ENCODE results near the gene ARHGAP45. TPM values are rescaled to one million over a fixed set of nuclear protein-coding genes. Genes with fewer than 3 reads are reported as not detected.

ARHGAP45 gene
- total RNA-seq, 2 donors from 2014 or later = 37.9 to 42.6 TPM

GRCh38 chr19:1098177-1099051 lies 31.4 kb downstream of the ARHGAP45 start:
- ATAC-seq (ENCODE audit: insufficient number of reproducible peaks, low FRiP score, low read depth) = no peak
- H3K27ac ChIP-seq = peak overlapping the region; percentile 51 to 99
- H3K36me3 ChIP-seq = peaks cover under 1% of the 10 kb centered on the region
- no peak overlapping the region for H3K4me3 ChIP-seq
- H3K27me3 ChIP-seq (replicated peaks; ENCODE audit: insufficient read depth) = no peaks in the 10 kb centered on the region
- DNase-seq (ENCODE audit: low spot score) = no peak
- TF ChIP-seq, protein P1, sequence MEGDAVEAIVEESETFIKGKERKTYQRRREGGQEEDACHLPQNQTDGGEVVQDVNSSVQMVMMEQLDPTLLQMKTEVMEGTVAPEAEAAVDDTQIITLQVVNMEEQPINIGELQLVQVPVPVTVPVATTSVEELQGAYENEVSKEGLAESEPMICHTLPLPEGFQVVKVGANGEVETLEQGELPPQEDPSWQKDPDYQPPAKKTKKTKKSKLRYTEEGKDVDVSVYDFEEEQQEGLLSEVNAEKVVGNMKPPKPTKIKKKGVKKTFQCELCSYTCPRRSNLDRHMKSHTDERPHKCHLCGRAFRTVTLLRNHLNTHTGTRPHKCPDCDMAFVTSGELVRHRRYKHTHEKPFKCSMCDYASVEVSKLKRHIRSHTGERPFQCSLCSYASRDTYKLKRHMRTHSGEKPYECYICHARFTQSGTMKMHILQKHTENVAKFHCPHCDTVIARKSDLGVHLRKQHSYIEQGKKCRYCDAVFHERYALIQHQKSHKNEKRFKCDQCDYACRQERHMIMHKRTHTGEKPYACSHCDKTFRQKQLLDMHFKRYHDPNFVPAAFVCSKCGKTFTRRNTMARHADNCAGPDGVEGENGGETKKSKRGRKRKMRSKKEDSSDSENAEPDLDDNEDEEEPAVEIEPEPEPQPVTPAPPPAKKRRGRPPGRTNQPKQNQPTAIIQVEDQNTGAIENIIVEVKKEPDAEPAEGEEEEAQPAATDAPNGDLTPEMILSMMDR (IDR thresholded peaks at IDR 0.05) = no peak
- peaks cover 43 to 73% of the 10 kb centered on the region in 2 donors for H3K4me1 ChIP-seq (ENCODE audit: control insufficient read depth in 1 of 2, low read depth in 2 of 2)
- H3K9me3 ChIP-seq = no peaks in the 10 kb centered on the region

- DNase-seq (ENCODE audit: low spot score) = no peak
Observed at GRCh38 chr19:1101337-1101698, 34.4 kb downstream of the ARHGAP45 start.

GRCh38 chr19:1102407-1103131 lies 35.6 kb downstream of the ARHGAP45 start:
- H3K27ac ChIP-seq = peak overlapping the region; percentile 99
- peaks cover 17% of the 10 kb centered on the region for H3K36me3 ChIP-seq
- peaks cover 44 to 80% of the 10 kb centered on the region in 2 donors for H3K4me1 ChIP-seq (ENCODE audit: control insufficient read depth in 1 of 2, low read depth in 2 of 2)
- no peaks in the 10 kb centered on the region for H3K9me3 ChIP-seq
- TF ChIP-seq, protein P1 (IDR thresholded peaks at IDR 0.05) = no peak
- no peaks in the 10 kb centered on the region for H3K27me3 ChIP-seq (replicated peaks; ENCODE audit: insufficient read depth)
- peak overlapping the region; percentile 97 for H3K4me3 ChIP-seq
- ATAC-seq (ENCODE audit: insufficient number of reproducible peaks, low FRiP score, low read depth) (peak; percentile 27), DNase-seq (ENCODE audit: low spot score) (peak; percentile 64)

More at GRCh38 chr19:1101337-1101698, 34.4 kb downstream of the ARHGAP45 start:
- no peak for ATAC-seq (ENCODE audit: insufficient number of reproducible peaks, low FRiP score, low read depth)
- Histone ChIP-seq H3K9me3 (no peaks in the 10 kb centered on the region), H3K27ac (peak overlapping the region; percentile 99), H3K27me3 (replicated peaks; ENCODE audit: insufficient read depth) (no peaks in the 10 kb centered on the region), H3K36me3 (peaks cover 5% of the 10 kb centered on the region), H3K4me3 (peak overlapping the region; percentile 97), H3K4me1 (ENCODE audit: control insufficient read depth in 1 of 2, low read depth in 2 of 2) (peaks cover 44 to 69% of the 10 kb centered on the region in 2 donors)
- TF ChIP-seq, protein P1 (IDR thresholded peaks at IDR 0.05) = no peak

GRCh38 chr19:1103132-1103707 lies 36.3 kb downstream of the ARHGAP45 start:
- H3K36me3 ChIP-seq = peaks cover 21% of the 10 kb centered on the region
- peaks cover 44 to 76% of the 10 kb centered on the region in 2 donors for H3K4me1 ChIP-seq (ENCODE audit: control insufficient read depth in 1 of 2, low read depth in 2 of 2)
- TF ChIP-seq, protein P1 (IDR thresholded peaks at IDR 0.05) = no peak
- DNase-seq (ENCODE audit: low spot score) (no peak), ATAC-seq (ENCODE audit: insufficient number of reproducible peaks, low FRiP score, low read depth) (no peak)
- no peaks in the 10 kb centered on the region for H3K9me3 ChIP-seq
- H3K27ac ChIP-seq = peak overlapping the region; percentile 99
- peak overlapping the region; percentile 97 for H3K4me3 ChIP-seq
- no peaks in the 10 kb centered on the region for H3K27me3 ChIP-seq (replicated peaks; ENCODE audit: insufficient read depth)

All from thoracic aorta (tissue), 2 donors.